Measurements from ENCODE around the gene GFPT2. TPM values are rescaled to one million over a fixed set of nuclear protein-coding genes. Genes with fewer than 3 reads are reported as not detected.
"Not testable (repeated sequence)": the region's sequence is repeated elsewhere in the genome, so short reads cannot be mapped to it uniquely, and the experiment has no call there.

The GFPT2 gene
- total RNA-seq, 2 donors from 2014 or later = 0.62 to 3.2 TPM

GRCh38 chr5:180303226-180304015 is 49.7 kb downstream of the GFPT2 start:
- no peaks in the 10 kb centered on the region for H3K4me1 ChIP-seq
- intact Hi-C loops (cut with DNase I) = no loop called here
- H3K27ac ChIP-seq = no peak overlapping the region
- H3K36me3 ChIP-seq = no peaks in the 10 kb centered on the region
- H3K9me3 ChIP-seq = no peaks in the 10 kb centered on the region
- H3K27me3 ChIP-seq = no peaks in the 10 kb centered on the region
- H3K9ac ChIP-seq (ENCODE audit: low read depth in 2 of 2, low read length in 2 of 2) = no peak overlapping the region
- no peak overlapping the region for H3K4me3 ChIP-seq
- TF ChIP-seq CTCF (IDR thresholded peaks at IDR 0.05) = no peak
- DNase-seq = no peak

GRCh38 chr5:180302256-180302655 is 50.9 kb downstream of the GFPT2 start:
- Histone ChIP-seq H3K27me3 (no peaks in the 10 kb centered on the region), H3K4me1 (no peaks in the 10 kb centered on the region), H3K27ac (no peak overlapping the region), H3K4me3 (no peak overlapping the region), H3K9me3 (no peaks in the 10 kb centered on the region), H3K9ac (ENCODE audit: low read depth in 2 of 2, low read length in 2 of 2) (no peak overlapping the region), H3K36me3 (no peaks in the 10 kb centered on the region)
- no peak for DNase-seq
- intact Hi-C loops (cut with DNase I) = no loop called here
- no peak for TF ChIP-seq CTCF (IDR thresholded peaks at IDR 0.05)

GRCh38 chr5:180301253-180301652 is 51.9 kb downstream of the GFPT2 start:
- Histone ChIP-seq H3K4me1 (no peaks in the 10 kb centered on the region), H3K27me3 (no peaks in the 10 kb centered on the region), H3K9ac (ENCODE audit: low read depth in 2 of 2, low read length in 2 of 2) (no peak overlapping the region), H3K27ac (no peak overlapping the region), H3K4me3 (no peak overlapping the region), H3K9me3 (no peaks in the 10 kb centered on the region), H3K36me3 (no peaks in the 10 kb centered on the region)
- TF ChIP-seq CTCF (IDR thresholded peaks at IDR 0.05) = no peak
- intact Hi-C loops (cut with DNase I) = no loop called here
- DNase-seq = no peak

DNA sequence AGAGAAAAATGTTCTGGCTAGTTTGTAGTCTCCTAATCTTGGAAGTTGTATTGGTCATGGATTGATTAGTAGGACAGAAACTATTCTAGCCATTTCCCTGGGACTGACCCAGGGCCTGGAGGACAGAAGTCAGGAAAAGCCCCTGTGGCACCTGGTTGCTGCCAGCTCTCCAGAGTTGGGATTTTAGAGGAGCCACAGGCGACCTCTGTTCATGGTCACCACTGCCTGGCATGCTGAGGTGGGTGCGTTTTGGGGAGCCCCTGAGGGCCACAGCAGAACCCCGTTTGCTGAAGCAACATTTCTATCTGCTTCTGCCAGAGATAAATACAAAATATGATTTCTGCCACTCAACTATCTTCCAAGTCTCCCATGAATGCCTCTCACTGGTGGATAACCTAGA is 53.6 kb downstream of the GFPT2 start:
- H3K4me3 ChIP-seq = no peak overlapping the region
- DNase-seq = no peak
- H3K9me3 ChIP-seq = no peaks in the 10 kb centered on the region
- no peak overlapping the region for H3K9ac ChIP-seq (ENCODE audit: low read depth in 2 of 2, low read length in 2 of 2)
- TF ChIP-seq CTCF (IDR thresholded peaks at IDR 0.05) = no peak
- intact Hi-C loops (cut with DNase I) = no loop called here
- H3K36me3 ChIP-seq = no peaks in the 10 kb centered on the region
- H3K27me3 ChIP-seq = no peaks in the 10 kb centered on the region
- H3K4me1 ChIP-seq = no peaks in the 10 kb centered on the region
- H3K27ac ChIP-seq = no peak overlapping the region

DNA sequence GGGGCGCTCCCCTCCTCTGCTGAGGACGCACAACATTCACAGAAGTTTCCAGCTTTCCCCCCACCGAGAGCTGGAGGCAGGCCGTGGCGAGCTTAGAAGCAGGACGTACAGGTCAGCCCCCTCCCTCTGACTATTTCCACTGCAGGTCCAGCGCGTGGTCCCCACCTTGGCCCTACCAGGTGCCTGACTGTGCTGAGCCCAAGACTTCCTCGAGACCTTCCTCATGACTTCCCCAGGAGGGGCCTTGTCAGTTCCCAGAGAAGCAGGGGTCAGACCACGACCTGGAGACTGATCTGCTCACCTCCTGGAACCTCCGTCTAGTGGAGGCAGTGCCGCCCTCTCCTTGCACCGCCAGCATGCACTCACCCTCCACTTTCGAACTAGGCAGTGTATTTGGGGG is 54.1 kb downstream of the GFPT2 start:
- H3K27ac ChIP-seq; H3K9me3 ChIP-seq; H3K9ac ChIP-seq (ENCODE audit: low read depth in 2 of 2, low read length in 2 of 2); H3K36me3 ChIP-seq; H3K4me3 ChIP-seq; intact Hi-C loops (cut with DNase I); H3K27me3 ChIP-seq; DNase-seq; H3K4me1 ChIP-seq: not testable (repeated sequence)

GRCh38 chr5:180297587-180298282 is 55.4 kb downstream of the GFPT2 start:
- TF ChIP-seq CTCF (IDR thresholded peaks at IDR 0.05) = no peak
- Histone ChIP-seq H3K4me1 (peaks cover 4% of the 10 kb centered on the region), H3K9ac (ENCODE audit: low read depth in 2 of 2, low read length in 2 of 2) (no peak overlapping the region), H3K4me3 (no peak overlapping the region), H3K9me3 (no peaks in the 10 kb centered on the region), H3K27me3 (no peaks in the 10 kb centered on the region), H3K36me3 (no peaks in the 10 kb centered on the region), H3K27ac (no peak overlapping the region)
- DNase-seq = no peak
- intact Hi-C loops (cut with DNase I) = no loop called here

Measured in colonic mucosa (tissue), 4 donors.